Ascending aorta (tissue), 2 donors: Measurements from ENCODE around the gene PTPN1. TPM values are rescaled to one million over a fixed set of nuclear protein-coding genes. Genes with fewer than 3 reads are reported as not detected.
"Not testable (repeated sequence)": the region's sequence is repeated elsewhere in the genome, so short reads cannot be mapped to it uniquely, and the experiment has no call there.

Experiments used
- DNase-seq, 2 donors: peaks; one replicate each; pipeline ENCODE4 v3.0.0-alpha.2; 2019; ENCODE audit warnings: low spot score in 2 of 2
- H3K27ac ChIP-seq, 2 donors: fragments of 200-600 bp; sonication (generic); one replicate each; pipeline ENCODE4 v1.5.1; 2016 to 2017; ENCODE audit warnings: mild to moderate bottlenecking in 1 of 2
- H3K27me3 ChIP-seq: fragments of 200-600 bp; sonication (generic); one replicate; pipeline ENCODE4 v1.5.1; 2017
- H3K36me3 ChIP-seq, 2 donors: fragments of 200-600 bp; sonication (generic); one replicate each; pipeline ENCODE4 v1.5.1; 2016
- H3K4me1 ChIP-seq, 2 donors: fragments of 200-600 bp; sonication (generic); one replicate each; pipeline ENCODE4 v1.5.1; 2016 to 2017; ENCODE audit warnings: mild to moderate bottlenecking in 1 of 2
- H3K4me3 ChIP-seq, 2 donors: fragments of 200-600 bp; sonication (generic); one replicate each; pipeline ENCODE4 v1.5.1; 2016 to 2017; ENCODE audit warnings: mild to moderate bottlenecking in 1 of 2
- H3K9me3 ChIP-seq, 2 donors: fragments of 200-600 bp; sonication (generic); one replicate each; pipeline ENCODE4 v1.5.1; 2016
- CTCF ChIP-seq, 3 experiments: fragments of 200-600 bp in 2 of 3; fragments of 450-650 bp in 1 of 3; sonication (generic) in 2 of 3; IDR thresholded peaks; one replicate each; pipeline ENCODE4 v1.5.1; 2016 to 2019; ENCODE audit warnings: antibody characterized with exemption in 3 of 3, mild to moderate bottlenecking in 1 of 3, moderate library complexity in 1 of 3
- intact Hi-C: fragments of 100-400 bp; cut with DNase I; formaldehyde crosslinking; loops from one replicate; pipeline ENCODE4 v1.15.1; 2023
- total RNA-seq: library from RNA; depleted of rRNA; stranded (reverse); fragments of >200 nt; gene quantifications from one replicate; pipeline ENCODE4 v1.1.0, GENCODE V29; 2016

PTPN1 gene
- total RNA-seq, 1 donor from 2014 or later: 30.2 TPM

GRCh38 chr20:50596694-50597021 is 86.5 kb downstream of the PTPN1 start:
- intact Hi-C loops: no loop called here
- TF ChIP-seq CTCF (IDR thresholded peaks at IDR 0.05): no peak
- Histone ChIP-seq H3K36me3 (no peaks in the 10 kb centered on the region), H3K27ac (no peak overlapping the region), H3K9me3 (no peaks in the 10 kb centered on the region), H3K4me3 (no peak overlapping the region), H3K4me1 (peaks cover 0 to 4% of the 10 kb centered on the region in 2 donors), H3K27me3 (no peaks in the 10 kb centered on the region)
- DNase-seq: no peak

GRCh38 chr20:50597406-50597969 is 87.3 kb downstream of the PTPN1 start:
- TF ChIP-seq CTCF (IDR thresholded peaks at IDR 0.05): no peak
- no peaks in the 10 kb centered on the region for H3K9me3 ChIP-seq
- no peak overlapping the region for H3K27ac ChIP-seq
- no peak for DNase-seq
- intact Hi-C loops: no loop called here
- H3K4me3 ChIP-seq: no peak overlapping the region
- H3K36me3 ChIP-seq: no peaks in the 10 kb centered on the region
- peaks cover 0 to 1% of the 10 kb centered on the region in 2 donors for H3K4me1 ChIP-seq
- H3K27me3 ChIP-seq: no peaks in the 10 kb centered on the region

GRCh38 chr20:50598074-50598473 is 87.9 kb downstream of the PTPN1 start:
- DNase-seq: no peak
- Histone ChIP-seq H3K4me3 (no peak overlapping the region), H3K27me3 (no peaks in the 10 kb centered on the region), H3K27ac (no peak overlapping the region), H3K4me1 (no peaks in the 10 kb centered on the region), H3K9me3 (no peaks in the 10 kb centered on the region), H3K36me3 (no peaks in the 10 kb centered on the region)
- intact Hi-C loops: no loop called here
- no peak for TF ChIP-seq CTCF (IDR thresholded peaks at IDR 0.05)

- H3K27me3 ChIP-seq, H3K9me3 ChIP-seq: not testable (repeated sequence)
Measured at GRCh38 chr20:50598768-50599167, 88.6 kb downstream of the PTPN1 start.

GRCh38 chr20:50600281-50600895 is 90.2 kb downstream of the PTPN1 start:
- intact Hi-C loops: no loop called here
- Histone ChIP-seq H3K27me3 (no peaks in the 10 kb centered on the region), H3K4me1 (no peaks in the 10 kb centered on the region), H3K36me3 (no peaks in the 10 kb centered on the region), H3K9me3 (no peaks in the 10 kb centered on the region), H3K4me3 (no peak overlapping the region), H3K27ac (no peak overlapping the region)
- no peak for DNase-seq
- TF ChIP-seq CTCF (IDR thresholded peaks at IDR 0.05): no peak

More at GRCh38 chr20:50598768-50599167, 88.6 kb downstream of the PTPN1 start:
- H3K4me1 ChIP-seq, H3K27ac ChIP-seq, H3K36me3 ChIP-seq, H3K4me3 ChIP-seq, DNase-seq, intact Hi-C loops: not testable (repeated sequence)

- DNase-seq: no peak
- Histone ChIP-seq H3K36me3 (no peaks in the 10 kb centered on the region), H3K4me1 (no peaks in the 10 kb centered on the region), H3K4me3 (no peak overlapping the region), H3K27ac (no peak overlapping the region), H3K9me3 (no peaks in the 10 kb centered on the region), H3K27me3 (no peaks in the 10 kb centered on the region)
- intact Hi-C loops: no loop called here
- no peak for TF ChIP-seq CTCF (IDR thresholded peaks at IDR 0.05)
Measured at GRCh38 chr20:50601511-50602431, 91.6 kb downstream of the PTPN1 start.
